H9 (cell line): ENCODE results near the gene PKNOX2. TPM values are rescaled to one million over a fixed set of nuclear protein-coding genes. Genes with fewer than 3 reads are reported as not detected.
"Not testable (repeated sequence)": the region's sequence is repeated elsewhere in the genome, so short reads cannot be mapped to it uniquely, and the experiment has no call there.

Source experiments
- DNase-seq: peaks from one replicate; pipeline ENCODE4 v3.0.0-alpha.2; 2017
- H2AFZ ChIP-seq: one replicate; pipeline ENCODE4 v1.6.1; 2013; ENCODE audit warnings: mild to moderate bottlenecking, low read length, control low read depth, moderate library complexity
- H2AK5ac ChIP-seq: 2 replicates; pipeline ENCODE4 v1.6.1; 2013; ENCODE audit warnings: low read length, control low read depth, mixed read lengths; ENCODE audit not compliant: insufficient read length
- H2BK120ac ChIP-seq: one replicate; pipeline ENCODE4 v1.6.1; 2013; ENCODE audit warnings: low read depth, mild to moderate bottlenecking, low read length, control low read depth, inconsistent platforms; ENCODE audit not compliant: poor library complexity, severe bottlenecking
- H2BK12ac ChIP-seq: 2 replicates; pipeline ENCODE4 v1.6.1; 2013; ENCODE audit warnings: low read length, control low read depth, mixed read lengths, low read depth; ENCODE audit not compliant: insufficient read length
- H2BK15ac ChIP-seq: 2 replicates; pipeline ENCODE4 v1.6.1; 2013; ENCODE audit warnings: low read depth, low read length, control low read depth
- H2BK20ac ChIP-seq: one replicate; pipeline ENCODE4 v1.6.1; 2013; ENCODE audit warnings: low read depth, mild to moderate bottlenecking, low read length, control low read depth, inconsistent platforms; ENCODE audit not compliant: poor library complexity, severe bottlenecking
- H2BK5ac ChIP-seq: 2 replicates; pipeline ENCODE4 v1.6.1; 2013; ENCODE audit warnings: low read length, control low read depth, mixed read lengths; ENCODE audit not compliant: insufficient read length
- H3K14ac ChIP-seq: 2 replicates; pipeline ENCODE4 v1.6.1; 2013; ENCODE audit warnings: low read length, control low read depth; ENCODE audit not compliant: insufficient read depth
- H3K18ac ChIP-seq: 2 replicates; pipeline ENCODE4 v1.6.1; 2013; ENCODE audit warnings: low read depth, mild to moderate bottlenecking, mixed read lengths, low read length, control low read depth; ENCODE audit not compliant: insufficient read length
- H3K23ac ChIP-seq: 2 replicates; pipeline ENCODE4 v1.6.1; 2013; ENCODE audit warnings: low read length, control low read depth, mixed read lengths, low read depth; ENCODE audit not compliant: insufficient read length
- H3K23me2 ChIP-seq: 2 replicates; pipeline ENCODE4 v1.6.1; 2013; ENCODE audit warnings: low read depth, mild to moderate bottlenecking, mixed read lengths, low read length, control low read depth; ENCODE audit not compliant: insufficient read length, poor library complexity, severe bottlenecking
- H3K27ac ChIP-seq: 2 replicates; pipeline ENCODE4 v1.5.1; 2013; ENCODE audit warnings: low read length, control low read depth, mixed read lengths, low read depth; ENCODE audit not compliant: insufficient read length
- H3K27me3 ChIP-seq: 2 replicates; pipeline ENCODE4 v1.6.1; 2013; ENCODE audit warnings: low read length, control low read depth, inconsistent platforms; ENCODE audit not compliant: insufficient read depth
- H3K4ac ChIP-seq: 2 replicates; pipeline ENCODE4 v1.6.1; 2013; ENCODE audit warnings: low read depth, mild to moderate bottlenecking, control low read depth, inconsistent platforms, low read length, moderate library complexity
- H3K4me1 ChIP-seq: 2 replicates; pipeline ENCODE4 v1.6.1; 2013; ENCODE audit warnings: low read length, control low read depth, inconsistent platforms; ENCODE audit not compliant: insufficient read depth
- H3K4me2 ChIP-seq: 2 replicates; pipeline ENCODE4 v1.6.1; 2013; ENCODE audit warnings: low read length, control low read depth, mixed read lengths; ENCODE audit not compliant: insufficient read length, insufficient read depth
- H3K56ac ChIP-seq: 2 replicates; pipeline ENCODE4 v1.6.1; 2013; ENCODE audit warnings: low read depth, mild to moderate bottlenecking, mixed read lengths, low read length, control low read depth; ENCODE audit not compliant: insufficient read length
- H3K79me1 ChIP-seq: 2 replicates; pipeline ENCODE4 v1.6.1; 2013; ENCODE audit warnings: low read depth, mild to moderate bottlenecking, moderate library complexity, low read length, control low read depth, inconsistent platforms; ENCODE audit not compliant: insufficient read depth, poor library complexity, severe bottlenecking
- H3K79me2 ChIP-seq: 2 replicates; pipeline ENCODE4 v1.6.1; 2013; ENCODE audit warnings: low read length, control low read depth, inconsistent platforms; ENCODE audit not compliant: insufficient read depth
- H3K9ac ChIP-seq: 2 replicates; pipeline ENCODE4 v1.6.1; 2013; ENCODE audit warnings: low read length, control low read depth, mixed read lengths; ENCODE audit not compliant: insufficient read length; ENCODE audit errors: extremely low read depth
- H3K9me3 ChIP-seq: one replicate; pipeline ENCODE4 v1.6.1; 2013; ENCODE audit warnings: low read depth, low read length, inconsistent platforms; ENCODE audit not compliant: control insufficient read depth
- H3T11ph ChIP-seq: one replicate; pipeline ENCODE4 v1.6.1; 2013; ENCODE audit warnings: mild to moderate bottlenecking, low read length, control low read depth, inconsistent platforms
- H4K20me1 ChIP-seq: one replicate; pipeline ENCODE4 v1.6.1; 2013; ENCODE audit not compliant: control insufficient read depth, insufficient read length, insufficient read depth
- H4K5ac ChIP-seq: 2 replicates; pipeline ENCODE4 v1.6.1; 2013; ENCODE audit warnings: low read depth, mild to moderate bottlenecking, mixed read lengths, low read length, control low read depth; ENCODE audit not compliant: insufficient read length
- H4K8ac ChIP-seq: replicated peaks from 2 replicates; pipeline ENCODE4 v1.6.1; 2013; ENCODE audit warnings: low read length, control low read depth, mixed read lengths, low read depth; ENCODE audit not compliant: insufficient read length
- H4K91ac ChIP-seq: 2 replicates; pipeline ENCODE4 v1.6.1; 2013; ENCODE audit warnings: low read depth, mild to moderate bottlenecking, moderate library complexity, mixed read lengths, low read length, control low read depth; ENCODE audit not compliant: insufficient read length
- H3K27ac Mint-ChIP-seq, 3 experiments: 2 replicates in 2 of 3; 3 replicates in 1 of 3; pipeline ENCODE4 v1.8.0; 2020 to 2021; ENCODE audit warnings: mixed read lengths in 3 of 3, mild to moderate bottlenecking in 1 of 3, moderate library complexity in 1 of 3
- H3K27me3 Mint-ChIP-seq: 2 replicates; pipeline ENCODE4 v1.8.0; 2021; ENCODE audit warnings: low read depth, mild to moderate bottlenecking, moderate library complexity, mixed read lengths
- H3K36me3 Mint-ChIP-seq, 3 experiments: 2 replicates in 2 of 3; 3 replicates in 1 of 3; pipeline ENCODE4 v1.8.0; 2020 to 2021; ENCODE audit warnings: low read depth in 3 of 3, mixed read lengths in 3 of 3; ENCODE audit not compliant: insufficient read depth in 1 of 3
- H3K4me1 Mint-ChIP-seq, 2 experiments: 2 replicates each; pipeline ENCODE4 v1.8.0; 2020; ENCODE audit warnings: mixed read lengths in 2 of 2
- H3K4me3 Mint-ChIP-seq, 2 experiments: 2 replicates in 1 of 2; 3 replicates in 1 of 2; pipeline ENCODE4 v1.8.0; 2020 to 2021; ENCODE audit warnings: mild to moderate bottlenecking in 2 of 2, mixed read lengths in 2 of 2, moderate library complexity in 1 of 2
- H3K9me3 Mint-ChIP-seq, 2 experiments: 2 replicates in 1 of 2; 3 replicates in 1 of 2; pipeline ENCODE4 v1.8.0; 2020; ENCODE audit warnings: mild to moderate bottlenecking in 2 of 2, mixed read lengths in 2 of 2, moderate library complexity in 1 of 2
- CTCF ChIP-seq: fragments of 200-600 bp; sonication (generic); conservative IDR thresholded peaks from 3 replicates; pipeline ENCODE4 v1.8.0; 2021; ENCODE audit warnings: antibody characterized with exemption, mild to moderate bottlenecking
- WGBS: extraction: QIAGEN DNeasy Blood & Tissue Kit; methylation state at CpG from one replicate; pipeline ENCODE4 v1.1.7; 2013; ENCODE audit warnings: missing lambda C conversion rate, low lambda C conversion rate, mixed read lengths; ENCODE audit not compliant: insufficient read length; ENCODE audit errors: extremely low coverage; 5-methylcytosine and 5-hydroxymethylcytosine counted together
- total RNA-seq: library from RNA; stranded (reverse); gene quantifications from 2 replicates; pipeline ENCODE4 v1.2.1, GENCODE V29; 2021

Gene PKNOX2
- total RNA-seq, 1 experiment from 2014 or later = 1.3 TPM

GRCh38 chr11:125222494-125222893, 57.9 kb downstream of the PKNOX2 start:
- no CpG with 5 or more reads among the region's 4 CpGs for WGBS
- H2BK120ac ChIP-seq = no peak overlapping the region
- peak overlapping the region; percentile 53 for H3K18ac ChIP-seq
- no peak overlapping the region for H3K4me2 ChIP-seq
- no peak overlapping the region for H4K8ac ChIP-seq
- no peak for DNase-seq
- no peak overlapping the region for H2AFZ ChIP-seq
- no peak overlapping the region for H2BK12ac ChIP-seq
- no peaks in the 10 kb centered on the region for H3K27me3 ChIP-seq
- H4K91ac ChIP-seq = no peak overlapping the region
- H3K4me1 ChIP-seq = no peaks in the 10 kb centered on the region; the same call in 1 of the 2 replicates
- H3T11ph ChIP-seq = no peak overlapping the region
- no peaks in the 10 kb centered on the region for H3K79me2 ChIP-seq
- Mint-ChIP-seq H3K9me3 (no peaks in the 10 kb centered on the region), H3K4me1 (peaks cover 43 to 52% of the 10 kb centered on the region in 2 experiments), H3K36me3 (no peaks in the 10 kb centered on the region), H3K4me3 (no peak overlapping the region), H3K27me3 (peaks cover 8% of the 10 kb centered on the region), H3K27ac (no peak overlapping the region)
- no peak overlapping the region for H3K9ac ChIP-seq
- H3K56ac ChIP-seq = no peak overlapping the region
- H2AK5ac ChIP-seq = no peak overlapping the region
- H2BK15ac ChIP-seq = no peak overlapping the region
- no peak overlapping the region for H2BK5ac ChIP-seq
- H3K14ac ChIP-seq = no peak overlapping the region
- no peaks in the 10 kb centered on the region for H3K23me2 ChIP-seq
- no peaks in the 10 kb centered on the region for H3K9me3 ChIP-seq
- no peaks in the 10 kb centered on the region for H4K20me1 ChIP-seq
- no peak overlapping the region for H3K4ac ChIP-seq
- no peak overlapping the region for H3K27ac ChIP-seq
- no peak for TF ChIP-seq CTCF
- no peak overlapping the region for H3K23ac ChIP-seq
- H2BK20ac ChIP-seq = no peak overlapping the region
- no peaks in the 10 kb centered on the region for H3K79me1 ChIP-seq
- H4K5ac ChIP-seq = no peak overlapping the region

- not testable (repeated sequence) for H3K27me3 Mint-ChIP-seq, H3K4me1 ChIP-seq, H3K14ac ChIP-seq, H3T11ph ChIP-seq, H3K27ac Mint-ChIP-seq, H4K8ac ChIP-seq, H3K18ac ChIP-seq, H3K27ac ChIP-seq, H4K91ac ChIP-seq, H3K4me3 Mint-ChIP-seq, H3K4ac ChIP-seq, H4K20me1 ChIP-seq, H2BK12ac ChIP-seq, H3K23me2 ChIP-seq, H3K9ac ChIP-seq, H3K9me3 Mint-ChIP-seq, H3K36me3 Mint-ChIP-seq, H4K5ac ChIP-seq, H3K79me1 ChIP-seq, H3K9me3 ChIP-seq, H2BK20ac ChIP-seq, H3K56ac ChIP-seq, H3K23ac ChIP-seq, DNase-seq, H3K4me2 ChIP-seq, H3K27me3 ChIP-seq, H2AK5ac ChIP-seq, H2BK15ac ChIP-seq, H2BK120ac ChIP-seq, H2BK5ac ChIP-seq, H2AFZ ChIP-seq, H3K79me2 ChIP-seq
- WGBS = no CpG with 5 or more reads among the region's 6 CpGs
- peaks cover 44 to 52% of the 10 kb centered on the region in 2 experiments for H3K4me1 Mint-ChIP-seq
These were observed 58.6 kb downstream of the PKNOX2 start for GRCh38 chr11:125223161-125223560.
